GM23338 (cell line): Measurements from ENCODE around the gene FASTKD3. TPM values are rescaled to one million over a fixed set of nuclear protein-coding genes. Genes with fewer than 3 reads are reported as not detected.

Experiments used
- ATAC-seq: fragments of 200-7000 bp; cut with Tn5 transposase; 3 replicates; pipeline ENCODE4 v1.9.1; 2020
- DNase-seq: peaks from one replicate; pipeline ENCODE4 v3.0.0-alpha.2; 2015; ENCODE audit warnings: low spot score
- H2AFZ ChIP-seq: fragments of 200-600 bp; sonication (generic); 2 replicates; pipeline ENCODE4 v1.8.0; 2016; ENCODE audit warnings: antibody characterized with exemption, mild to moderate bottlenecking, moderate library complexity
- H3F3A ChIP-seq: fragments of 200-600 bp; sonication (generic); replicated peaks from 2 replicates; pipeline ENCODE4 v1.8.0; 2017; ENCODE audit warnings: antibody characterized with exemption, mixed run types, low read depth
- H3K27ac ChIP-seq: fragments of 200-600 bp; sonication (generic); 2 replicates; pipeline ENCODE4 v1.6.1; 2016; ENCODE audit warnings: low read depth
- H3K27me3 ChIP-seq: fragments of 200-600 bp; sonication (generic); 2 replicates; pipeline ENCODE4 v1.8.0; 2016; ENCODE audit warnings: mild to moderate bottlenecking, mixed run types, moderate library complexity; ENCODE audit not compliant: insufficient read depth
- H3K36me3 ChIP-seq: fragments of 200-600 bp; sonication (generic); 2 replicates; pipeline ENCODE4 v1.8.0; 2016; ENCODE audit warnings: mild to moderate bottlenecking; ENCODE audit not compliant: insufficient read depth
- H3K4me1 ChIP-seq: fragments of 200-600 bp; sonication (generic); 2 replicates; pipeline ENCODE4 v1.8.0; 2016; ENCODE audit warnings: mild to moderate bottlenecking, moderate library complexity; ENCODE audit not compliant: insufficient read depth
- H3K4me2 ChIP-seq: fragments of 200-600 bp; sonication (generic); 2 replicates; pipeline ENCODE4 v1.7.1; 2017; ENCODE audit warnings: mixed run types
- H3K4me3 ChIP-seq: fragments of 200-600 bp; sonication (generic); 2 replicates; pipeline ENCODE4 v1.6.1; 2016; ENCODE audit warnings: mixed run types
- H3K79me2 ChIP-seq: fragments of 200-600 bp; sonication (generic); replicated peaks from 2 replicates; pipeline ENCODE4 v1.8.0; 2017; ENCODE audit warnings: mild to moderate bottlenecking; ENCODE audit not compliant: insufficient read depth
- H3K9me2 ChIP-seq: fragments of 200-600 bp; sonication (generic); 2 replicates; pipeline ENCODE4 v1.8.0; 2017; ENCODE audit not compliant: insufficient read depth
- H4K20me1 ChIP-seq: fragments of 200-600 bp; sonication (generic); replicated peaks from 2 replicates; pipeline ENCODE4 v1.8.0; 2017; ENCODE audit warnings: mild to moderate bottlenecking; ENCODE audit not compliant: insufficient read depth
- H3K27ac Mint-ChIP-seq: 2 replicates; pipeline ENCODE4 v1.8.0; 2020; ENCODE audit warnings: inconsistent platforms, mild to moderate bottlenecking, moderate library complexity, mixed read lengths
- H3K27me3 Mint-ChIP-seq: 3 replicates; pipeline ENCODE4 v1.8.0; 2022; ENCODE audit warnings: low read depth, mild to moderate bottlenecking, moderate library complexity, mixed read lengths, inconsistent platforms; ENCODE audit not compliant: insufficient read depth, poor library complexity
- H3K36me3 Mint-ChIP-seq: 3 replicates; pipeline ENCODE4 v1.8.0; 2021; ENCODE audit warnings: low read depth, mild to moderate bottlenecking, inconsistent platforms, moderate library complexity, mixed read lengths
- H3K4me1 Mint-ChIP-seq: 3 replicates; pipeline ENCODE4 v1.8.0; 2020; ENCODE audit warnings: mild to moderate bottlenecking, inconsistent platforms, mixed read lengths
- H3K4me3 Mint-ChIP-seq: 3 replicates; pipeline ENCODE4 v1.8.0; 2021; ENCODE audit warnings: moderate library complexity, mild to moderate bottlenecking, inconsistent platforms, mixed read lengths
- H3K9me3 Mint-ChIP-seq: 3 replicates; pipeline ENCODE4 v1.8.0; 2020; ENCODE audit warnings: moderate library complexity, mild to moderate bottlenecking, inconsistent platforms, mixed read lengths
- CREB1 ChIP-seq: fragments of 250-450 bp; sonication (Bioruptor Pico); IDR thresholded peaks from 2 replicates; pipeline ENCODE4 v1.5.0; 2020; ENCODE audit warnings: low read depth, mild to moderate bottlenecking, moderate library complexity
- CTCF ChIP-seq, 2 experiments: fragments of 200-600 bp in 1 of 2; sonication (generic) in 1 of 2; conservative IDR thresholded peaks; 2 replicates each; pipeline versions ENCODE4 v1.5.1 to v1.6.1; 2016 to 2017; ENCODE audit warnings: antibody characterized with exemption in 2 of 2, low read depth in 2 of 2, mild to moderate bottlenecking in 2 of 2, moderate library complexity in 1 of 2
- ETS1 ChIP-seq: IDR thresholded peaks from 2 replicates; pipeline ENCODE4 v1.6.1; 2016; ENCODE audit warnings: antibody characterized with exemption
- EZH2 ChIP-seq: fragments of 200-600 bp; sonication (generic); IDR thresholded peaks from one replicate; pipeline ENCODE4 v1.8.0; 2017; ENCODE audit warnings: antibody characterized with exemption, mild to moderate bottlenecking, low read depth; ENCODE audit not compliant: unreplicated experiment
- JUNB ChIP-seq: IDR thresholded peaks from one replicate; pipeline ENCODE4 v1.6.1; 2016; ENCODE audit warnings: antibody characterized with exemption; ENCODE audit not compliant: unreplicated experiment
- POLR2AphosphoS5 ChIP-seq: IDR thresholded peaks from 2 replicates; pipeline ENCODE4 v1.6.1; 2016; ENCODE audit warnings: antibody characterized with exemption, low read depth
- REST ChIP-seq: IDR thresholded peaks from one replicate; pipeline ENCODE4 v1.6.1; 2018; ENCODE audit warnings: antibody characterized with exemption; ENCODE audit not compliant: unreplicated experiment
- STAT1 ChIP-seq: IDR thresholded peaks from one replicate; pipeline ENCODE4 v1.6.1; 2016; ENCODE audit warnings: antibody characterized with exemption; ENCODE audit not compliant: unreplicated experiment
- ZNF114 ChIP-seq: fragments of 250-450 bp; sonication (Bioruptor Pico); IDR thresholded peaks from 2 replicates; pipeline ENCODE4 v1.5.0; 2020; ENCODE audit warnings: mild to moderate bottlenecking, moderate library complexity
- polyA plus RNA-seq: library from polyadenylated mRNA; unstranded; fragments of >200 nt; fragmentation: Nextera tagmentation; extraction: Ambion mirVana; gene quantifications from 2 replicates; pipeline ENCODE4 v1.2.1, GENCODE V29; 2016
- total RNA-seq: library from RNA; depleted of rRNA; stranded (reverse); fragments of >200 nt; shearing (Covaris generic); gene quantifications from 2 replicates; pipeline ENCODE4 v1.2.3, GENCODE V29; 2014

FASTKD3 gene
- total and polyA plus RNA-seq, 2 experiments from 2014 or later: 10.8 to 13.5 TPM

GRCh38 chr5:7846327-7846726, 22.5 kb downstream of the FASTKD3 start (continued):
- TF ChIP-seq CREB1 (CRISPR knock-in tag) (no peak), EZH2 (no peak), STAT1 (no peak), ETS1 (no peak), POLR2AphosphoS5 (no peak), ZNF114 (CRISPR knock-in tag) (no peak), JUNB (no peak), REST (no peak)

GRCh38 chr5:7845557-7845956, 23.3 kb downstream of the FASTKD3 start:
- no peak overlapping the region for H3K4me2 ChIP-seq
- no peaks in the 10 kb centered on the region for H3K9me2 ChIP-seq
- no peaks in the 10 kb centered on the region for H4K20me1 ChIP-seq
- H3F3A ChIP-seq: no peaks in the 10 kb centered on the region
- peaks cover 18% of the 10 kb centered on the region for H3K27me3 ChIP-seq
- DNase-seq (no peak), ATAC-seq (no peak)
- no peak overlapping the region for H3K4me3 ChIP-seq
- no peaks in the 10 kb centered on the region for H3K79me2 ChIP-seq
- no peaks in the 10 kb centered on the region for H3K36me3 ChIP-seq
- Mint-ChIP-seq H3K36me3 (no peaks in the 10 kb centered on the region), H3K27ac (no peak overlapping the region), H3K9me3 (no peaks in the 10 kb centered on the region), H3K4me1 (peaks cover 3% of the 10 kb centered on the region; the same call in 1 of the 3 replicates), H3K27me3 (peaks cover 10% of the 10 kb centered on the region), H3K4me3 (no peak overlapping the region)
- H2AFZ ChIP-seq: no peak overlapping the region
- no peak overlapping the region for H3K27ac ChIP-seq
- peaks cover 9% of the 10 kb centered on the region; the same call in 1 of the 2 replicates for H3K4me1 ChIP-seq
- no peak for TF ChIP-seq CTCF (conservative IDR thresholded peaks at IDR 0.05; ENCODE audit: low read depth in 2 of 2)
- no peak for TF ChIP-seq JUNB
- TF ChIP-seq REST: no peak
- TF ChIP-seq CREB1 (CRISPR knock-in tag): no peak
- no peak for TF ChIP-seq ZNF114 (CRISPR knock-in tag)
